Mammary epithelial cell (primary cell): ENCODE measurements around the gene SLC25A43.

Experiments used
- EZH2 ChIP-seq: IDR thresholded peaks from 2 replicates; pipeline ENCODE4 v1.6.1; 2012; ENCODE audit warnings: low read length, inconsistent platforms, borderline replicate concordance
- TF ChIP-seq, protein P1 (sequence below), 2 donors: IDR thresholded peaks in 1 of 2; conservative IDR thresholded peaks in 1 of 2; 2 replicates each; pipeline ENCODE4 v1.5.1; 2011 to 2012; ENCODE audit warnings: inconsistent platforms in 2 of 2, low read length in 2 of 2, mild to moderate bottlenecking in 2 of 2, control low read depth in 1 of 2, low read depth in 1 of 2; ENCODE audit not compliant: insufficient read depth in 1 of 2; ENCODE audit errors: extremely low read depth in 1 of 2

DNA sequence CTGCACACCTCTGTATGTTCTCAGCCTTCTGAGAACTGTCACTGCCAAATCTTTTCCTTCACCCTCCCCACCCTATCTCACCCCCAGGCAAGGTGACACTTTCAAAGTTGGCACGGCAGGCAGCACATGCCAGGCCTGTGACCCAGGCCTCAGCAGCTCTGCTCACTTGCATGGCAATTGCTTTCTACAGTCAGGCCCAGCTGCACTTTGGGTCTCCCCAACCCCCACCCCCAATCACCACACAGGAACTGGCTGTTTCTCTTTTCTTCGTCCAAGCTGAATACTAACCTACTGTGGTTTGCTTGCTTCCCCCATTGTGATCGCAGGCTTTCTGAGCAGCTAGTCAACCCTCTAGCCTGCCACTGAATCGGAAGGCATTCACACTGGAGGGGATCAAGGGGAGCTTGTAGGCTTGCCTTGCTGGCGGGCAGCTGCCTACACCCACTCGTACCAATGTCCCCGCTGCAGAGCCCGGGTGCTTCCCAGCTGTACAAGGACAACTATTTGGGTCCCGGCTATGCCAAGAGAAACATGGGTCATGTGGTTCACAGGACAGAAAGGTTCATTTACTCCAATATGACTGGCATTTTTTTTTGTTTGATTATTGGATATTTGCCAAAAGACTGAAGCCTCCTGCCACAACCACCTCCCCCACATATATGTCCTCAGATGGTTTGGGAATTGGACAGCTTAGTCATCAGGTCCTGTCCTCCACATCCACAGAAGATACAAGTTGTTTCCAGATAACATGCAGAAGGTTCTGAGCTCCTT lies 28.1 kb downstream of the SLC25A43 start:
- TF ChIP-seq, protein P1, sequence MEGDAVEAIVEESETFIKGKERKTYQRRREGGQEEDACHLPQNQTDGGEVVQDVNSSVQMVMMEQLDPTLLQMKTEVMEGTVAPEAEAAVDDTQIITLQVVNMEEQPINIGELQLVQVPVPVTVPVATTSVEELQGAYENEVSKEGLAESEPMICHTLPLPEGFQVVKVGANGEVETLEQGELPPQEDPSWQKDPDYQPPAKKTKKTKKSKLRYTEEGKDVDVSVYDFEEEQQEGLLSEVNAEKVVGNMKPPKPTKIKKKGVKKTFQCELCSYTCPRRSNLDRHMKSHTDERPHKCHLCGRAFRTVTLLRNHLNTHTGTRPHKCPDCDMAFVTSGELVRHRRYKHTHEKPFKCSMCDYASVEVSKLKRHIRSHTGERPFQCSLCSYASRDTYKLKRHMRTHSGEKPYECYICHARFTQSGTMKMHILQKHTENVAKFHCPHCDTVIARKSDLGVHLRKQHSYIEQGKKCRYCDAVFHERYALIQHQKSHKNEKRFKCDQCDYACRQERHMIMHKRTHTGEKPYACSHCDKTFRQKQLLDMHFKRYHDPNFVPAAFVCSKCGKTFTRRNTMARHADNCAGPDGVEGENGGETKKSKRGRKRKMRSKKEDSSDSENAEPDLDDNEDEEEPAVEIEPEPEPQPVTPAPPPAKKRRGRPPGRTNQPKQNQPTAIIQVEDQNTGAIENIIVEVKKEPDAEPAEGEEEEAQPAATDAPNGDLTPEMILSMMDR (conservative IDR thresholded peaks at IDR 0.05 in 1 of 2, IDR thresholded peaks at IDR 0.05 in 1 of 2; ENCODE audit: extremely low read depth in 1 of 2, insufficient read depth in 1 of 2, low read depth in 1 of 2, low read length in 2 of 2): no peak
- TF ChIP-seq EZH2: no peak
